Spinal cord (tissue), 10 donors: Measurements from ENCODE around the gene PAMR1. TPM values are rescaled to one million over a fixed set of nuclear protein-coding genes. Genes with fewer than 3 reads are reported as not detected.

ENCODE experiments used
- DNase-seq, 6 donors: peaks; one replicate each; pipeline versions ENCODE4 v3.0.0 to v3.0.0-alpha.2; 2013 to 2015; ENCODE audit warnings: low spot score in 6 of 6, low read depth in 4 of 6
- H3K27ac ChIP-seq: one replicate; pipeline ENCODE4 v1.5.1; 2013; ENCODE audit warnings: low read depth, low read length, control low read depth
- H3K27me3 ChIP-seq: one replicate; pipeline ENCODE4 v1.6.1; 2013; ENCODE audit warnings: low read length; ENCODE audit not compliant: control insufficient read depth, insufficient read depth
- H3K36me3 ChIP-seq: one replicate; pipeline ENCODE4 v1.6.1; 2013; ENCODE audit warnings: low read length; ENCODE audit not compliant: control insufficient read depth, insufficient read depth
- H3K4me1 ChIP-seq: one replicate; pipeline ENCODE4 v1.6.1; 2013; ENCODE audit warnings: low read length; ENCODE audit not compliant: control insufficient read depth, insufficient read depth
- H3K4me3 ChIP-seq: one replicate; pipeline ENCODE4 v1.5.1; 2013; ENCODE audit warnings: low read depth, low read length, control low read depth
- H3K9me3 ChIP-seq: one replicate; pipeline ENCODE4 v1.6.1; 2013; ENCODE audit warnings: low read length; ENCODE audit not compliant: control insufficient read depth, insufficient read depth
- WGBS: methylation state at CpG from one replicate; pipeline ENCODE4 v1.1.5; 2013; ENCODE audit warnings: missing lambda C conversion rate; ENCODE audit not compliant: insufficient coverage; 5-methylcytosine and 5-hydroxymethylcytosine counted together
- polyA plus RNA-seq, 2 donors: library from polyadenylated mRNA; unstranded; fragments of 120-200 nt; gene quantifications; one replicate each; pipeline ENCODE4 v1.2.1, GENCODE V29; 2013; ENCODE audit not compliant: insufficient read length in 2 of 2
- total RNA-seq, 2 donors: library from RNA; depleted of rRNA in 1 of 2; stranded (reverse); fragments of 120-200 nt in 1 of 2; fragments of >200 nt in 1 of 2; gene quantifications; one replicate each; pipeline versions ENCODE4 v1.2.3 to v1.2.4, GENCODE V29; 2013 to 2014
- donor health status: healthy.

Gene PAMR1
- total and polyA plus RNA-seq, 4 donors: 16.0 to 35.2 (median 20.3) TPM

GRCh38 chr11:35403765-35404387, 121.5 kb downstream of the PAMR1 start:
- H3K27ac ChIP-seq: no peak overlapping the region

GRCh38 chr11:35402751-35403660, 122.4 kb downstream of the PAMR1 start:
- Histone ChIP-seq H3K4me1 (peaks cover 4% of the 10 kb centered on the region), H3K4me3 (no peak overlapping the region), H3K27ac (no peak overlapping the region), H3K27me3 (no peaks in the 10 kb centered on the region), H3K36me3 (no peaks in the 10 kb centered on the region), H3K9me3 (no peaks in the 10 kb centered on the region)
- WGBS: 80% methylated on average over 3 of the region's 9 CpGs
- no peak for DNase-seq

More at GRCh38 chr11:35403765-35404387, 121.5 kb downstream of the PAMR1 start:
- no peak for DNase-seq
- H3K36me3 ChIP-seq: no peaks in the 10 kb centered on the region
- no peaks in the 10 kb centered on the region for H3K9me3 ChIP-seq
- H3K27me3 ChIP-seq: no peaks in the 10 kb centered on the region
- H3K4me1 ChIP-seq: peaks cover 4% of the 10 kb centered on the region
- no peak overlapping the region for H3K4me3 ChIP-seq
- 82% methylated on average over 7 of the region's 7 CpGs for WGBS

GRCh38 chr11:35398881-35399280, 126.5 kb downstream of the PAMR1 start:
- Histone ChIP-seq H3K27ac (no peak overlapping the region), H3K36me3 (no peaks in the 10 kb centered on the region), H3K27me3 (no peaks in the 10 kb centered on the region), H3K9me3 (no peaks in the 10 kb centered on the region), H3K4me3 (no peak overlapping the region), H3K4me1 (peaks cover 11% of the 10 kb centered on the region)
- DNase-seq: no peak
- 17% methylated on average over 1 of the region's 1 CpG for WGBS

GRCh38 chr11:35394941-35395340, 130.5 kb downstream of the PAMR1 start:
- WGBS: no CpG with 5 or more reads among the region's 5 CpGs

GRCh38 chr11:35393098-35393497, 132.3 kb downstream of the PAMR1 start:
- Histone ChIP-seq H3K9me3 (no peaks in the 10 kb centered on the region), H3K4me1 (peaks cover 22% of the 10 kb centered on the region), H3K36me3 (no peaks in the 10 kb centered on the region), H3K4me3 (no peak overlapping the region), H3K27me3 (no peaks in the 10 kb centered on the region), H3K27ac (peak overlapping the region; percentile 43)
- DNase-seq: peak in 1 of 6 donors; percentile 82
- 20% methylated on average over 4 of the region's 4 CpGs for WGBS

More at GRCh38 chr11:35394941-35395340, 130.5 kb downstream of the PAMR1 start:
- Histone ChIP-seq H3K9me3 (no peaks in the 10 kb centered on the region), H3K4me3 (no peak overlapping the region), H3K36me3 (no peaks in the 10 kb centered on the region), H3K27me3 (no peaks in the 10 kb centered on the region), H3K4me1 (peaks cover 22% of the 10 kb centered on the region), H3K27ac (no peak overlapping the region)
- DNase-seq: no peak

GRCh38 chr11:35391922-35392688, 133.3 kb downstream of the PAMR1 start:
- H3K27me3 ChIP-seq: no peaks in the 10 kb centered on the region
- no peak overlapping the region for H3K4me3 ChIP-seq
- no peaks in the 10 kb centered on the region for H3K36me3 ChIP-seq
- 6% methylated on average over 3 of the region's 13 CpGs for WGBS
- no peaks in the 10 kb centered on the region for H3K9me3 ChIP-seq
- peak in 4 of 6 donors; percentile 56 to 91 (median 74) for DNase-seq
- peaks cover 22% of the 10 kb centered on the region for H3K4me1 ChIP-seq
- peak overlapping the region; percentile 43 for H3K27ac ChIP-seq

GRCh38 chr11:35390737-35391682, 134.4 kb downstream of the PAMR1 start:
- 69% methylated on average over 1 of the region's 13 CpGs for WGBS
- Histone ChIP-seq H3K4me1 (peaks cover 22% of the 10 kb centered on the region), H3K4me3 (no peak overlapping the region), H3K36me3 (no peaks in the 10 kb centered on the region), H3K9me3 (no peaks in the 10 kb centered on the region), H3K27ac (no peak overlapping the region), H3K27me3 (no peaks in the 10 kb centered on the region)
- no peak for DNase-seq

GRCh38 chr11:35389897-35390465, 135.4 kb downstream of the PAMR1 start:
- no CpG with 5 or more reads among the region's 6 CpGs for WGBS
- H3K4me1 ChIP-seq: peaks cover 21% of the 10 kb centered on the region
- H3K4me3 ChIP-seq: no peak overlapping the region
- no peak for DNase-seq
- no peaks in the 10 kb centered on the region for H3K9me3 ChIP-seq
- no peak overlapping the region for H3K27ac ChIP-seq
- no peaks in the 10 kb centered on the region for H3K27me3 ChIP-seq
- H3K36me3 ChIP-seq: no peaks in the 10 kb centered on the region
